ENCODE results near the gene VPS4B.
"Not testable (repeated sequence)": the region's sequence is repeated elsewhere in the genome, so short reads cannot be mapped to it uniquely, and the experiment has no call there.

The VPS4B gene

DNA sequence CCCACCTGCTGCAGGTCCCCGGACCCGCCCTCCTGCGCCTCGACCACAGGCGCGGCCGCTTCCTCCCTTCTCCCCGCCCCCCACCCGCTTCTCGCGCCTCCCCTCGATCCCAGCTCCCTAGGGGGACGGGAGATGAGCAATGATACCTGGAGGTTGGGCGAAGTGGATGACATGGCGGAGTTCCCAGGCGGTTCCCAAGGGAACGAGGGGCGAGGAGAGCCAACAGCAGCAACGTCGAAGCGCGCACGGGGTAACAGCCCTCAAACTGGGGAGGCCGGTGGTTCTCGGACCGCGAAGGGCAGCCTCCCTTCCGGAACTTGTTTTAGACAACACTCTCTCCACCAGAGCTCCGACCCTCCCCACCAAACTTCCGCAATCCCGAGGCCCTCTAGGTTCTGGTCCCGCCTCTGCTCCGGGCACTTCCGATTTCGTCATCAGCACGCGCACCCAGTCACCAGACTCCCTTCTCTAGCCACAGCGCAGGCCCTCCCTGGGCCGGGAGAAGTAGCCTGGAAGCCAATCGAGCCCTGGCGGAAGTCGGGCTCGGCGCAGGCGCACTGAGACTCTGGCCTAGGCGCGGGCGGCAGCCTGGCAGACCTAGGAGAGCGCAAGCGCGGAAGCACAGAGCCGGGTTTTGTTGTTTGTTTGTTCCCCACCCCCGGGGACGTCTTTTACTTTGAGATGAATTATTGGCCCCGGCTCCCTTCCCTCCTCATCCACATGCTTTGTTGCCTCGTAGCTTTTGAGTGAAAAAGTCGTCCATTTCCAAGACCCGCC is at the start of gene VPS4B:
VPS4B (minus strand) TSS at position 390 of the 777 bp plus-strand sequence; CDS start at position 173, 217 bp downstream.
- Histone ChIP-seq H3K4me3 (ENCODE audit: low read depth, low read length) (peak within 1 kb of the TSS; percentile 94), H3K27me3 (ENCODE audit: control insufficient read depth, insufficient read depth, low read length) (no peaks in the 10 kb centered on the region), H3K36me3 (ENCODE audit: control insufficient read depth, insufficient read depth, low read length) (peaks cover 8% of the 10 kb centered on the region), H3K9ac (ENCODE audit: low read depth, low read length) (peak within 1 kb of the TSS; percentile 88), H3K4me1 (ENCODE audit: control insufficient read depth, insufficient read depth, low read length) (peaks cover 7% of the 10 kb centered on the region), H3K9me3 (ENCODE audit: control insufficient read depth, insufficient read depth, low read length) (no peaks in the 10 kb centered on the region), H3K27ac (ENCODE audit: low read depth, low read length) (peak within 1 kb of the TSS; percentile 98)

DNA sequence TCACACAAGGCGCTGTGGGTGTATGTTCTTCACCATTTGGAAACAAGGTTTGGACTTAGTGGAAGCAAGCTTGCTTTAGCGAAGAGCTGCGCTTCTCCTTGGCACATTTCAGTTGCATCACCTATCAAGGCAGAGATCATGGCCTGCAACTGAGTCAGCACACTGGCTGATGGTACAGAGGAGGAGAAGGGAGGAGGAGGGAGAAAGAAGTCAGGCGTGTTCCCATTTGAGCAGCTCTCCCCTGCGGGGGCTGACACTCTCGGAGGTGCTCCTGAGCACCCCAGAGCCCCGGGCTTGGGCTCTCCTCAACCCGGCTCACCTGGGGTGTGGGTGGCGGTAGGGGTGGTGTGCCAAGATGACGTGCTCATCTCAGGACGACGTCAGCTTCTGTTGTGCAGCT is 48.5 kb upstream of the VPS4B start:
- no peak overlapping the region for H3K4me3 ChIP-seq (ENCODE audit: low read depth, low read length)
- H3K9me3 ChIP-seq (ENCODE audit: control insufficient read depth, insufficient read depth, low read length): no peaks in the 10 kb centered on the region
- no peak overlapping the region for H3K9ac ChIP-seq (ENCODE audit: low read depth, low read length)
- H3K27ac ChIP-seq (ENCODE audit: low read depth, low read length): no peak overlapping the region
- no peaks in the 10 kb centered on the region for H3K4me1 ChIP-seq (ENCODE audit: control insufficient read depth, insufficient read depth, low read length)
- H3K36me3 ChIP-seq (ENCODE audit: control insufficient read depth, insufficient read depth, low read length): no peaks in the 10 kb centered on the region
- H3K27me3 ChIP-seq (ENCODE audit: control insufficient read depth, insufficient read depth, low read length): no peaks in the 10 kb centered on the region

DNA sequence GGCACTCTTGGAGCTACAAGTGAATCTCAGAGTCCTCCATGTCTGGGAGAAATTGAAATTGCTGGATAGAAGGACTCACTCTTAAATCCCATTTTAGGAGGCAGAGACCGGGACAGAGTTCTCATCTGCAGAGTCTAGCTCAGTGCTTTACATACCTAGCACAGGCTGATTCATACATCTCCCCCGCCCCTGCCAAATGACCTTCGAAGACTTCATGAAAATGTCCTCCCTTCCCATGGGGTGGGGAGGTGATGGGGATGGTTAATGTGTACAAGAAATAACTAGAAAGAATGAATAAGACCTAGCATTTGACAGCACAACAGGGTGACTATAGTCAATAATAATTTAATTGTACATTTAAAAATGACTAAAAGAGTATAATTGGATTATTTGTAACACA is 46.3 kb upstream of the VPS4B start:
- no peaks in the 10 kb centered on the region for H3K27me3 ChIP-seq (ENCODE audit: control insufficient read depth, insufficient read depth, low read length)
- no peaks in the 10 kb centered on the region for H3K4me1 ChIP-seq (ENCODE audit: control insufficient read depth, insufficient read depth, low read length)
- no peaks in the 10 kb centered on the region for H3K36me3 ChIP-seq (ENCODE audit: control insufficient read depth, insufficient read depth, low read length)
- no peak overlapping the region for H3K9ac ChIP-seq (ENCODE audit: low read depth, low read length)
- no peaks in the 10 kb centered on the region for H3K9me3 ChIP-seq (ENCODE audit: control insufficient read depth, insufficient read depth, low read length)
- H3K4me3 ChIP-seq (ENCODE audit: low read depth, low read length): no peak overlapping the region
- no peak overlapping the region for H3K27ac ChIP-seq (ENCODE audit: low read depth, low read length)

DNA sequence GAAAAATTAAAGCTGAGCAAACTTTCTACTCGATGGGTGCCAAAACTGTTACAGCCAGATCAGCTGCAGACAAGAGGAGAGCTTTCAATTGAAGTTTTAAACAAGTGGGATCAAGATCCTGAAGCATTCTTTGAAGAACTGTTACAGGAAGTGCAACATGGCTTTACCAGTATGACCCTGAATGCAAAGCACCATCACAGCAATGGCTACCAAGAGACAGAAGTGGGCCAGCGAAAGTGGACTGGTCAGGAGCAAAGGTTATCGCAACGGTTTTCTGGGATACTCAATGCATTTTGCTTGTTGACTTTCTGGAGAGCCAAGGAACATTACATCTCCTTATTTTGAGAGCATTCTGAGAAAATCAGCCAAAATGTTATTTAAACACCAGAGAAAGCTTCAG is 45.4 kb upstream of the VPS4B start:
- no peaks in the 10 kb centered on the region for H3K36me3 ChIP-seq (ENCODE audit: control insufficient read depth, insufficient read depth, low read length)
- no peak overlapping the region for H3K9ac ChIP-seq (ENCODE audit: low read depth, low read length)
- H3K4me3 ChIP-seq (ENCODE audit: low read depth, low read length): no peak overlapping the region
- H3K9me3 ChIP-seq (ENCODE audit: control insufficient read depth, insufficient read depth, low read length): no peaks in the 10 kb centered on the region
- no peaks in the 10 kb centered on the region for H3K27me3 ChIP-seq (ENCODE audit: control insufficient read depth, insufficient read depth, low read length)
- H3K27ac ChIP-seq (ENCODE audit: low read depth, low read length): no peak overlapping the region
- H3K4me1 ChIP-seq (ENCODE audit: control insufficient read depth, insufficient read depth, low read length): no peaks in the 10 kb centered on the region

DNA sequence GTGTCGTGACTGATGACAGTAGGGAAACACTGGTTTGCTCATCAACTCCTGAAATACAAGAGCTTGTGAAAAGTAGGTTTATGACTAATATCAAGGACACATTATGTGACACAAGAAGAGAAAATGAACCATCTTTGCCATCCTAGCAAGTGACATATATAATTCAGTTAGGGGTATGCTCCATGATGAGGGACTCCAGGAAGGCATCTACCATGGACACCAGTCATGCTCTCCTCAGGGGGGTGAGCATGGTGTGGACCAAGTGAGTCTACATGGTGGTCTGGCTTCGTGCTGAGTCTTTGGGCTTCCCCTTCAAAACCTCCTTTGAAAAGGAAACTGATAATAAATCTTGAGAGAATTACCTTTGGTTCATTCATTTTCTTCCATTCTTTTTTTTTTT is 42.8 kb upstream of the VPS4B start:
- Histone ChIP-seq H3K4me1 (ENCODE audit: control insufficient read depth, insufficient read depth, low read length) (no peaks in the 10 kb centered on the region), H3K9me3 (ENCODE audit: control insufficient read depth, insufficient read depth, low read length) (no peaks in the 10 kb centered on the region), H3K27ac (ENCODE audit: low read depth, low read length) (no peak overlapping the region), H3K9ac (ENCODE audit: low read depth, low read length) (no peak overlapping the region), H3K4me3 (ENCODE audit: low read depth, low read length) (no peak overlapping the region), H3K27me3 (ENCODE audit: control insufficient read depth, insufficient read depth, low read length) (no peaks in the 10 kb centered on the region), H3K36me3 (ENCODE audit: control insufficient read depth, insufficient read depth, low read length) (no peaks in the 10 kb centered on the region)

DNA sequence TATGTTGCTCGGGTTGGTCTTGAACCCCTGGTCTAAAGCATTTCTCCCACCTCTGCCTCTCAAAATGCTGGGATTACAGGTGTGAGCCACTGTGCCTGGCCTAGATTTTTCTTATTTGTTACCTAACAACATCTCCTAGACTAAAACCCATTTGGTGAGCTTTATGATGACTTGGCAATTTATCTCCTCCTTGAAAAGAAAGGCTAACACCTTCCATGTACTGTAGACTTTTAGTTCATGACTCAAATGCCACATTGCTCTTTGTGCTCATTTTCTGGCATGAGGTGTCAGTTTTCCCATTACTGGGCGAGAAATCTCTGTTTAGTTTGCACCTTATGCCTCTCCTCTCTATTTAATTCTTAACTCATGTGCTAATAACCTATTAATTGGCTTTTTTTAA is 42.2 kb upstream of the VPS4B start:
- Histone ChIP-seq H3K27ac (ENCODE audit: low read depth, low read length) (no peak overlapping the region), H3K36me3 (ENCODE audit: control insufficient read depth, insufficient read depth, low read length) (no peaks in the 10 kb centered on the region), H3K9me3 (ENCODE audit: control insufficient read depth, insufficient read depth, low read length) (no peaks in the 10 kb centered on the region), H3K4me1 (ENCODE audit: control insufficient read depth, insufficient read depth, low read length) (no peaks in the 10 kb centered on the region), H3K9ac (ENCODE audit: low read depth, low read length) (no peak overlapping the region), H3K27me3 (ENCODE audit: control insufficient read depth, insufficient read depth, low read length) (no peaks in the 10 kb centered on the region), H3K4me3 (ENCODE audit: low read depth, low read length) (no peak overlapping the region)

DNA sequence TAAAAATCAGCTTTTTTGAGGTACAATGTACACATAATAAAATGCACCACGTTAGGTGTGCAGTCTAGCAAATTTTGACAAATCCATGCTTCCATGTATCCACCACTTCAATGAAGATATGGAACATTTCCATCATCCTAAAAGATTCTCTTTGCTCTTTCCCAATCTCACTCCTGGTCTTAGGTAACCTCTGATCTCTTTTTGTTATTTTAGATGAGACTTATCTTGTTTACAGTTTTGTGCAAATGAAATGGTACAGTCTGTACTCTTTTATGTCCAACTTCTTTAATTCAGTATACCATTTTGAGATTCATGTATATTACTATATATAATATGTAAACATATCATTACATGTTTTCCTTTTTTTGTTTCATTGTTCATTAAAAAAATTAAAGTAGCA is 38.1 kb upstream of the VPS4B start:
- H3K9me3 ChIP-seq (ENCODE audit: control insufficient read depth, insufficient read depth, low read length): no peaks in the 10 kb centered on the region
- H3K27ac ChIP-seq (ENCODE audit: low read depth, low read length): no peak overlapping the region
- H3K9ac ChIP-seq (ENCODE audit: low read depth, low read length): no peak overlapping the region
- no peaks in the 10 kb centered on the region for H3K4me1 ChIP-seq (ENCODE audit: control insufficient read depth, insufficient read depth, low read length)
- no peak overlapping the region for H3K4me3 ChIP-seq (ENCODE audit: low read depth, low read length)
- H3K36me3 ChIP-seq (ENCODE audit: control insufficient read depth, insufficient read depth, low read length): no peaks in the 10 kb centered on the region
- H3K27me3 ChIP-seq (ENCODE audit: control insufficient read depth, insufficient read depth, low read length): no peaks in the 10 kb centered on the region

DNA sequence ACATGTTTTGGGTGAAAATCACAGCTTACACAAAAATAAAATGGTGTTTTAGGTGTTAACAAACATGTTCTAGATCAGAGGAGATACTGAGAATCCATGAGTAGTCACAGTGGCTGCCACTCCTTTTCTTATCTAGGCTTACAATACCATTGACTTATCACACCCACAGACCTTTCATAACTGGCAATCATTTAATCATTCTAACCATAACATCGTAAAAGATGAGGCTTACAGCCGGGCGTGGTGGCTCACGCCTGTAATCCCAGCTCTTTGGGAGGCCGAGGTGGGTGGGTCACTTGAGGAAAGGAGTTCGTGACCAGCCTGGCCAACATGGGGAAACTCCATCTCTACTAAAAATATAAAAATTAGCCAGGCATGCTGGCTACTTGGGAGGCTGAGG is 35.7 kb upstream of the VPS4B start:
- Histone ChIP-seq H3K9me3 (ENCODE audit: control insufficient read depth, insufficient read depth, low read length) (no peaks in the 10 kb centered on the region), H3K4me1 (ENCODE audit: control insufficient read depth, insufficient read depth, low read length) (no peaks in the 10 kb centered on the region), H3K36me3 (ENCODE audit: control insufficient read depth, insufficient read depth, low read length) (no peaks in the 10 kb centered on the region), H3K27ac (ENCODE audit: low read depth, low read length) (no peak overlapping the region), H3K4me3 (ENCODE audit: low read depth, low read length) (no peak overlapping the region), H3K9ac (ENCODE audit: low read depth, low read length) (no peak overlapping the region), H3K27me3 (ENCODE audit: control insufficient read depth, insufficient read depth, low read length) (no peaks in the 10 kb centered on the region)

DNA sequence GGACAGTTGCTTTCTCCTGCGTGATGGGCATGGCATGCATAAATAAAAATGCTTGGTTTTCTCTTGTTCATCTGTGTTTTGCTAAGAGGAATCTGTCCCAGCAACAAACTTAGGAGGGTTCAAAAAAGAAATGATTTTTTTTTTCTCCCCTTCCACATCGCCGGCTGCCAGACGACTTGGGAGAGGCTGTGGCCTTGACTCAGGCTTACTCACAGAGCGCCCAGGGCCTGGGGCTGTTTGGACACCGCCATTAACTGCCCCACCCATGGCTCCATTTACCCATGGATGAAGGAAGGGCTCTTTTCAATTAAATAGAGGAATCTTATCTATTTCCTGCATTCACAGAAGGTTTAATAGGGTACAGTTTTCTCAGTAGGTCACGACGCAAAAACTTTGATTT is 32.2 kb upstream of the VPS4B start:
- Histone ChIP-seq H3K27ac (ENCODE audit: low read depth, low read length) (no peak overlapping the region), H3K9ac (ENCODE audit: low read depth, low read length) (no peak overlapping the region), H3K4me3 (ENCODE audit: low read depth, low read length) (no peak overlapping the region), H3K27me3 (ENCODE audit: control insufficient read depth, insufficient read depth, low read length) (no peaks in the 10 kb centered on the region), H3K4me1 (ENCODE audit: control insufficient read depth, insufficient read depth, low read length) (no peaks in the 10 kb centered on the region), H3K9me3 (ENCODE audit: control insufficient read depth, insufficient read depth, low read length) (no peaks in the 10 kb centered on the region), H3K36me3 (ENCODE audit: control insufficient read depth, insufficient read depth, low read length) (no peaks in the 10 kb centered on the region)

DNA sequence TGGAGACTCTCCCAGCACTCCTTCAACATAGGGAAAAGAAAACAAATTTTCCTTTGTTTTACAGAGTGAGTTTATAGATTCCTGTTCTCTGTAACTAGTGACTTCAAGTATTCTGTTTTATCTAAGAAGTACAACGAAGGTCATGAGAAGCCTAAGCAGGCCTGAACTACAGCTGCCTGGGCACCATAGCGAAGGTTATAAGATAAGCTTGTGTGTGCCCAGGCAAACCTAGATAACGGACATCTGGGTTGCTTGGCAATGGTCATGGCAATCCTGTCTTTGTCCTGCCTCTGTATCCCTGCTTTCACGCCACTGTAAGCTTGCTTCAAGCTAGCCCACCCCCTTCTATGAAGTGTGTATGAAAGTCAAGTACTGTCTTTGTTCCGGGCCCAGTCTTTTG is 30.5 kb upstream of the VPS4B start:
- H3K36me3 ChIP-seq (ENCODE audit: control insufficient read depth, insufficient read depth, low read length); H3K9me3 ChIP-seq (ENCODE audit: control insufficient read depth, insufficient read depth, low read length); H3K27ac ChIP-seq (ENCODE audit: low read depth, low read length); H3K4me1 ChIP-seq (ENCODE audit: control insufficient read depth, insufficient read depth, low read length); H3K4me3 ChIP-seq (ENCODE audit: low read depth, low read length); H3K9ac ChIP-seq (ENCODE audit: low read depth, low read length); H3K27me3 ChIP-seq (ENCODE audit: control insufficient read depth, insufficient read depth, low read length): not testable (repeated sequence)

DNA sequence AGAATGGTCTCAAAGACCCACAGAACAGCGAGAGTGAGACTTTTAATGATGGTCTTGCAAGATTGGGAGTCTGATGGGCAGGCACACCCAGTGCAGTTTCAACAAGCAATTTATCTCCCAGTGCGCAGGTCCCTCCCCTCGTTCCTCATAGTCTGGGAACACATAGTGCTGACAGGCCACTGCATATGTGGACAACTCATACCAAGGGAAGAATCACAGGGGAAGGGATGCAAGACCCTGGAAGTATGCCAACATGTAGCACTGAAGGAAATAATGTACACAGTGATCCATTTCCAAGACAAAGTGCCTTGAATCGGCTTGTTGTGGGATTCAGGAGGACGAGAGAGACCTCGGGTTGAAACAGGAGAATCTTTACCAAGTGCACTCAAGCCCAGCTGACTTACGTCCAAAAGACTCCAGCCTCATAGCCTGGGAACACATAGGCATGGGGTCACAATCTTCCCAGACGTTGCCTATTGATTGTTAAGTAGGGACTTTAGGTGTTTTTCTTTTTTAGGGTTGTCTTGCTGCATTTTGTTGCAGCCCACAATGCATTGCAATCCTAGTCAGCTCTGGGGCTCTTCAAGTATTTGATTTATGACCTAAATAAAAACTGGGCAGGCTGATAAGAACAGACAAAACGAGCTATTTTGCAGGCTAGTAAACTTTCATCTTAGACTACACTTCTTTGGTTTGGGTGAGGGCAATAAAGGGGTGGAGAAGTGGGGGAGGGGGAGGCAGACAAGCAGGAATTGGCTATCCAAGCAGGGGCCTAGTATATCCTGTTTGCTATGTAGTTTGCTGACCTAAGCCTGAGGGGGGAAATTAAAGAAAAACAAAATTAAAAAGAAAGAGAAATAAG is 29.8 kb upstream of the VPS4B start:
- H3K4me3 ChIP-seq (ENCODE audit: low read depth, low read length): no peak overlapping the region
- no peaks in the 10 kb centered on the region for H3K4me1 ChIP-seq (ENCODE audit: control insufficient read depth, insufficient read depth, low read length)
- H3K27me3 ChIP-seq (ENCODE audit: control insufficient read depth, insufficient read depth, low read length): no peaks in the 10 kb centered on the region
- no peak overlapping the region for H3K27ac ChIP-seq (ENCODE audit: low read depth, low read length)
- H3K9ac ChIP-seq (ENCODE audit: low read depth, low read length): no peak overlapping the region
- no peaks in the 10 kb centered on the region for H3K36me3 ChIP-seq (ENCODE audit: control insufficient read depth, insufficient read depth, low read length)
- no peaks in the 10 kb centered on the region for H3K9me3 ChIP-seq (ENCODE audit: control insufficient read depth, insufficient read depth, low read length)

All from HUES48 (cell line).